ENCODE results near the gene PNPLA5. TPM values are rescaled to one million over a fixed set of nuclear protein-coding genes. Genes with fewer than 3 reads are reported as not detected.
"Not testable (repeated sequence)": the region's sequence is repeated elsewhere in the genome, so short reads cannot be mapped to it uniquely, and the experiment has no call there.

Gene PNPLA5, protein sequence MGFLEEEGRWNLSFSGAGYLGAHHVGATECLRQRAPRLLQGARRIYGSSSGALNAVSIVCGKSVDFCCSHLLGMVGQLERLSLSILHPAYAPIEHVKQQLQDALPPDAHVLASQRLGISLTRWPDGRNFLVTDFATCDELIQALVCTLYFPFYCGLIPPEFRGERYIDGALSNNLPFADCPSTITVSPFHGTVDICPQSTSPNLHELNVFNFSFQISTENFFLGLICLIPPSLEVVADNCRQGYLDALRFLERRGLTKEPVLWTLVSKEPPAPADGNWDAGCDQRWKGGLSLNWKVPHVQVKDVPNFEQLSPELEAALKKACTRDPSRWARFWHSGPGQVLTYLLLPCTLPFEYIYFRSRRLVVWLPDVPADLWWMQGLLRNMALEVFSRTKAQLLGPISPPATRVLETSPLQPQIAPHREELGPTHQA
- total RNA-seq (2014; rRNA removed; shearing (Covaris generic)), result not detected in 2 replicates

DNA sequence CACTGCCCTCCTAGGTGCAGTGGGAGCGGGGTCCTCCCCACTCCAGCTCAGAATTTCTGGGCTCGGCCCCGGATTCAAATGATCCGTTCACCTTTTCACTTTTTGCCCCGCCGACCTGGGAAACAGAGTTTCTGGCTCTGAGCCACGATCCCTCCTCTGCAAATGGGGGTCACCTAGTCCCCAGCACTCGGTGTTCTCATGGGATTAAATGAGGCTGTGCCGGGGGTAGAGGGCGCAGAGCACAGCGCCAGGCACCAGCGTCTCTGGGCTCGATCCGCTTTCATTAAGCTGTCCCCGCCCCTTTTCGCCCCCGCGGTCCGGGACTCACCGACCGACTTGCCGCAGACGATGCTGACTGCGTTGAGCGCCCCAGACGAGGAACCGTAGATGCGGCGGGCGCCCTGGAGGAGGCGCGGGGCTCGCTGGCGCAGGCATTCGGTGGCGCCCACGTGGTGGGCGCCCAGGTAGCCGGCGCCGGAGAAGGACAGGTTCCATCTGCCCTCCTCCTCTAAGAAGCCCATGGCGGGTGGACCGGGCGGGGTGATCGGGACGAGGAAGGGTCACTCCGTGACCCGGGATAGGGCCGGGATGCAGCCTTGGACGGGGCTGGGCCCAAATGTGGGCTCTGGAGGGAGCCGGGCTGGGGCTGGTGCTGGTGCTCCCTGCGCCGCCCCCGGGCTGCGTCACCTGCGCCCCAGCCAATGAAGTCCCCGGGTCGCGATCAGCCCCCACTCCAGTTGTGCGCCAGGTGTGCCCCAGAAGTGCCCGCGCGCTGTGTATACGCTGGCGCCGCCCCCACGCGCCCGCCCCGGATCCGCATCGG, at the start of gene PNPLA5:
PNPLA5 (minus strand) TSS at position 654 of the 823 bp plus-strand sequence; CDS start at position 521, 133 bp downstream.
- no peak for DNase-seq (ENCODE audit: low spot score)

DNA sequence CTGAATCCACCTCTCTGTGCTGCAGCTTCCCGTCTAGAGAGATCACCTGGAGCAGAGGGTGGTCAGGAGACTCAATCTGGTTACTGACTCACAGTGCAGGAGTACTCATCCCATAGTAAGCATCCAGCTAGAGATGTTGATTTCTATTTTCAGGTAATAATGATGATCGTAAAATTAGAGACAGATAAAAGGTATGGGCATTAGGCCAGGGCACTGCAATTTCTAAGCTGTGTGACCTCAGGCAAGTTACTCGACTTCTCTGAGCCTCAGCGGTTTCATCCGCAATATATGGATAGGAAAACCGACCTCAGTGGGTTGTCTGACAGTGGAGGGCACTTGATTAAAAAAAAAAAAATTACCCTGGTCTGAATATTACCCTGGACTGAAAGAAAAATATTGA, 49.6 kb upstream of the PNPLA5 start:
- DNase-seq (ENCODE audit: low spot score), result no peak

DNA sequence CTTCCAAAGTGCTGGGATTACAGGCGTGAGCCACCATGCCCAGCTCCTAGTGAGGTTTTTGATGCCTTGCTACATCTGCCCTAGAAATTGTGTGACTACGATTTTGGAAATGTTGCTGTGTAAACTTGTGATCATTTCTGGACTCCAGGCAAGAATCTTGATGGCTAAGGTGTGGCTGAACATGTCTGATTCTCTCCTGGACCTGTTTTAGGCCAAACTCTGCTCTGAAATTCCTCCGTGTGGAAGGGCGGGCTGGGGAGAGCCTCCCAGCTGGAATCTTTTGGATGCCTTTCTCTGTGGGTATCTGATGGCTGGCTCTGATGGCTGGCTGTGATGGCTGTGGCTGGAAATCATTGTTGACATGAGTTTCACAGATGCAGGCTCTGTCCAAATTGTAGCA, 40.0 kb upstream of the PNPLA5 start:
- no peak for DNase-seq (ENCODE audit: low spot score)

DNA sequence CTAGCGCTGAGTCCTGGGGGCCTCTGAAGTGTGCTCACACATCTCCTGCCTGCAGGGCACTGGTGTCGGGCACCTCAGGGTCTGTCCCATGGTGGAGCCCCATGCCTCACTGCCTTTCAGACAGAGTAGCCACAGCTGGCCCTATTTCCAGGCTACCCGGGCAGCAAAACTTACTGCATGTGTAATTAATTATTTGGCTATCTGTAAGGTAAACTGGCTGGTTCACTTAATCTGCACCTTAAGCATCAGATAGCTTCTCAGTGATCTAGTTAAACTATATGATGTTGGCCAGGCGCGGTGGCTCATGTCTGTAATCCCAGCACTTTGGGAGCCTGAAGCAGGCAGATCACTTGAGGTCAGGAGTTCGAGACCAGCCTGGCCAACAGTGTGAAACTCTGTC, 37.1 kb upstream of the PNPLA5 start:
- DNase-seq (ENCODE audit: low spot score), result no peak

DNA sequence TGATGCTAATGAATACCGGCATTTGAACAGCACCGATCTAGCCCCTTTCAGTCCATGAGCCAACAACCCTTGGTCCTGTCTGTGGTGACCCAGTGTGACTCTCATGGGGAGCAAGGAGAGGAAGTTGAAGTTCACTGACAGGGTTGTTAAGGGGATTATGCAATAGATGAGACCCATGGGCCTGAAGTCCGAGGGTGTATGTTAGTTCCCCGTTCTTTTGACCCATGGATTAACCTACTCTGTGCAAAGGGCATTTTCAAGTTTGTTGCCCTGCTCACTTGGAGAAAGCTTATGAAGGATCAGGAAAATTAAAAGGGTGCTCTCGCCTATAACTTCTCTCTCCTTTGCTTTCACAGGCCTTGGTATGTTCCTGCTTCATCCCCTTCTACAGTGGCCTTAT, 36.7 kb upstream of the PNPLA5 start:
- no peak for DNase-seq (ENCODE audit: low spot score)

DNA sequence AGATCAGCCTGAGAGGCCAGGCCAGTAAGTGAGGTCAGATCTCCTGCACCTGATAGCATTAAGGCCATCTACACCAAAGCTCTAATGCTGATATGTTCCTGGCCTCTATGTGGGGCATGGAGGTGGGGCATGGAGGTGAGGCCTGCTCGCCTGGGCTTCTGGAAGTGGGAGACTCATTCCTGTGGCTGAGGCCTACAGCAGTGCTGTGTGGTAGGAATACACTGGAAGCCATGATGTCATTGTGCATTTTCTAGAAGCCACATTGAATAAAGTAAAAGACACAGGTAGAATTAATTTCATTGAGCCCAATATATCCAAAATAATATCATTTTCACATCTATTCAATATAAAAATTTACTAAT, 34.5 kb upstream of the PNPLA5 start:
- no peak for DNase-seq (ENCODE audit: low spot score)

DNA sequence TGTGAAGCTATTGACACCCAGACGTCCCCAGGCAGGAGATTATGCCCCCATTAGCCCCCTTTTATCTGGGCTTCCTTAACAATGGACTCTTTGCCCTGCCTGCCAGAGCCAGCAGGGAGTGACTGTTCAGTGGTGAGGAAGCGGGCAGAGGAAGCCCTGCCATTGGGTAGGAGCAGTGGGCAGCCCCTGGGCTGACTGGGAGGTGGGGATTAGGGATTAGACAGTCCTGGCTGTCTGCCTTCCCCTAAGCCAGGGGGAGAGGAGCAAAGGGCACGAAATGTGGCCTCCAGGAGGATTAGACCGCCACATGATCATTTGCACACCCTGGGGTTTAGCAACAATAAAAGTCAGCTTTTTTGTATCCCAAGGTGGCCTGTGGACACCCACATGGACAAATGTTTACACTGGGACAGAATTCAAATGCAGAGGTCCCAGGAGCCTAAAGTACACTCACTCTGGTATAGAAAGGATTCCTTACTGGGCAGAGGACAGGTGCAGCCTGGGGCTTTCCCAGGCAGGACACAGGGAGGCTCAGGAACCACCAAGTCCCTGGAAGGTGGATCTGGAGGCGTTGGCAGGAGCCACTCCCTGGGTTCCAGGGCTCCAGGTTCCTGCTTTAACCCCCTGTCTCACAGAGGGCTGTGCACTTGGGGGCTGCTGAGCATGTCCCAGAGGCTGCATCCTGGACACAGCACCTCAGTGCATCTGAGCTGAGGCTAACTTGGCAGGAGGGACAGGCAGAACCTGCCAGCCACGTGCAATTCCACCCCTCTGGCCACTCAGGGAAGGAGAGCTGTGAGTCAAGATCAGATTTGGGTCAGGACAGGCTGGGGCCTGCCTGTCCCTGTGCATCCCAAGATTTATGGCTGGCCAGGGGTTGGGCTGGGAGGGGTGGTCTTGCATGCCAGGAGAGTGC, 33.9 kb upstream of the PNPLA5 start:
- DNase-seq (ENCODE audit: low spot score), result peak; percentile 12

DNA sequence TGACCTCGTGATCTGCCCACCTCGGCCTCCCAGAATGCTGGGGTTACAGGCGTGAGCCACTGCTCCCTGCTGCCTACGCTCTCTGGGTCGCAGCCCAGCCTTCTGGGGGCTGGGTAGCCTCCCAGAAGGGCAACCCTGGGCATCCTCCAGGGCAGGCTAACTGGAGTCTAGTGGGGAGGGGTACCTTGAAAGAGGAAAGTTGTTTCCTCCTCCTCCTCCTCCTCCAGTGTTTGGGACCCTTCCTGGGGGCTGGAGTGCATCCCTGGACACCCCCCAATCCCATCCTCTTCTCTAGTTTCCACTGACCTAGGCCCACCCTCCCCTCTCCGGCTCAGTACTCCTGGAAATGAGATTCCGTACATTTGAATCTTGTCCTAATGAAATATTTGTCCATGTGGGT, 33.1 kb upstream of the PNPLA5 start:
- DNase-seq (ENCODE audit: low spot score), result no peak

DNA sequence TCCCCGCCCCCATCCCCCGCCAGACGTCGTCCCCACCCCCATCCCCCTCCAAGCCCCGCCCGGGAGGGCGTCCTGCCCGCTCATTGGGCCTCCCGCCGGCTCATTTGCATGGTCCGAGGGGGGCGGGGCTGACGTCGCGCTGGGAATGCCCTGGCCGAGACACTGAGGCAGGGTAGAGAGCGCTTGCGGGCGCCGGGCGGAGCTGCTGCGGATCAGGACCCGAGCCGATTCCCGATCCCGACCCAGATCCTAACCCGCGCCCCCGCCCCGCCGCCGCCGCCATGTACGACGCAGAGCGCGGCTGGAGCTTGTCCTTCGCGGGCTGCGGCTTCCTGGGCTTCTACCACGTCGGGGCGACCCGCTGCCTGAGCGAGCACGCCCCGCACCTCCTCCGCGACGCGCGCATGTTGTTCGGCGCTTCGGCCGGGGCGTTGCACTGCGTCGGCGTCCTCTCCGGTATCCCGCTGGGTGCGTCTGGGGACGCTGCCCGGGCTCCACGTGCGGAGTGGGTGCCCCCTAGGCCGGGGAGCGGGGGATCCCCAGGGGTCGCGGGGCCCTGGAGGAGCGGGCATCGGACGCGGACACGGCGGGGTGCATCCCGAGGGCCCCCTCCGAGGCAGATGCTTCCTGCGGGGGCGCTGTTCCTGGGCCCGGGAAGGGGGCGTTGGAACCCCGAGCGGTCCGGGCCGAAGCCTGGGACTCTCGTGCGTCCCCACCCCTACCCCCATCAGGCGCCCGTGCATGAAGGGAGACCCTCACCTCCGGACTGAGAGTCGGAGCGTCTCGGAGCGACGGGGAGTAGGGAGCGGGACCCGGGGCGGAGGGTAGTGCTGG, 32.0 kb upstream of the PNPLA5 start, which contains the start of gene PNPLA3:
PNPLA3 (plus strand) TSS at position 175 of the 834 bp plus-strand sequence; CDS start at position 282, 107 bp downstream.
- DNase-seq (ENCODE audit: low spot score), result peak; percentile 34

DNA sequence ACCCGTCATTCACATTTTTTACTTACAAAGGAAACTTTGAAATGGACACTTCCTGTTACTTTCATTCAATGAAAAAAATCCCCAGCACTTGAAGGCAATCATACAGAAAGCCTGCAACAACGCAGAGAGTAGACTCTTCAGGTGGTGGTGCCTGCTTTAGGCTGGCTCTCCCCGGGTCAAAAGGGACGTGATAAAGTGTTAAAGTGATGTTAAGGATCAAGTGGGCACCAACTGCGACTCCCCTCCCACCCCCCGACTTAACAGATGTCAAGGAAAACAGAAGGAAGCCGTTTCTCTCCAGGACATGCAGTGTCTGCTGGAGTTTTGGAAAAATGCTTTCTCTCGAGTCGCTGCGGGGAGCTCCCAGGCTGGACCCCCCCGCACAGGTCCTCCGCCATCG, 31.4 kb upstream of the PNPLA5 start:
- no peak for DNase-seq (ENCODE audit: low spot score)

DNA sequence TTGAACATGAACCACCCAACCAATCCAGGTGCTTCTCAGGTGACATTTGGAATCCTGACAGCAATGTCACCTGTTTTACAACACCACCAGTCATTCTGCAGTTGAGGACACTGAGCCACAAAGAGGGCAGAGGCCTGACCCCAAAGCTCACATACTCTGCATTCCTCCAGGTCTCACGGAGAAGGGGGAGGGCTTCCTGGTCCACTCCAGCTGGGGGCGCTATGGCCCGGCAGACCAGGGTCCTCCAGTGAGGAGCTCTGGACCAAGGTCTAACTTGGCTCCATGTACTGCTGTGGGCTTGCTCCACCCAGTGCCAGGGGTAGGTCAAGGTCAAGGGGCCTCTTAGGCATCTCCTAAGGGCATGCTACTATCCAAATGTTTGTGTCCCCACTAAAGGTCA, 30.3 kb upstream of the PNPLA5 start:
- no peak for DNase-seq (ENCODE audit: low spot score)

DNA sequence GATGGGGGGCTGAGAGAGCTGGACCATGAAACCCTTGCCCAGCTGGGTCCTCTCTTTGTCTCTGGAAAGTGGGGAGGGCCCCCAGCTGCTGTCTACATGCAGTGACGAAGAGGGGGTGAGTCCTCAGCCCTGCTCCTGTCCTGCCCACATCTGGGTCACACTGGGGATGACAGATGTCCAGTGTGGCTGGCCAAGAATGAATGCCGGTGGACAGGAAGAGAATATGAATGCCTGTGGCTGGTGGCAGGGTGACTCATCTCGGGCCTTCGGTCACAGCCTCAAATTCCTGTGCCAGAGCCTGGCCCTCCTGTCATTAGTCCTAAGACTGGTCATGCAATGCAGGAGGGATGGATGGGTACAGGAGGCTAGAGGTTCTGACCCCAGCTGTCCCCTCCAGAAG, 29.6 kb upstream of the PNPLA5 start:
- peak; percentile 89 for DNase-seq (ENCODE audit: low spot score)

DNA sequence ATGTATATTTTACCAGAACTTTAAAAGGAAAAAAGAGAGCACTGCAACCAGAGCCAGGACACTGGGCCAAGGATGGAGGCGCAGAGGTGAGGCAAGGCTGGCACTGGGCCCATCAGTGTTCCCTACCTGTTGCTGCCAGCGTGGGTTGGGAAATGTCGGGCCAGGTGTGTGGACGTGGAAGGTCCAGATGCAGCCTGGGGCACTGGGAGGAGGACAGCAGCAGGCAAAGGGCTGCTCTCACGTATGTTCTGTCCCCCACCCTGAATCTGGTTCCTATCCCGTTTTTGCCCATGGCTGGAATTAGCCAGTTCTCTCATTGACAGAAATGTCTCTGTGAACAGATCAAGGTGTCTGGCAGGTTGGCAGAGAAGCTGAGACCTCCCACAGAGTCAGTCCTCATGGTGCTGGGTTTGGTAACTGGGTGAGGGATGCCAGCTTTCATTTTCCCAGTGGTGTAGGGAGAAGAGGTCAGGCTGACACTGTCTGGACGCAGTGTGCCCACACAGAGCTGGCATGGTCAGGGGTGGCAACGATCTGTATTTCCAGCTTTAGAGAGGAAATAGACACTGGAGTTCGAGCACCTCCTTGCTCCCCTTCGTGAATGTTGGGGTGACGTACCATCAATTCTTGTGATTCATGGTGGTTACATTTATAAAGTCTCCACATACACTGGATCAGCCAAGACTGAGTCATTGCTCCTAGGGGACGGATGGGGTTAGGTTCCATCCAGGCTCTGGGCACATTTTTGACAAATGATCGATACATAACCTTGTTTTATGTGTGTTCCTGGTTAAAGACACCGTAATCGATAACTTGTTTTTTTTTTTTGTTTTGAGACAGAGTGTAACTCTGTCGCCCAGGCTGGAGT, 27.5 kb upstream of the PNPLA5 start:
- peak; percentile 31 for DNase-seq (ENCODE audit: low spot score)

DNA sequence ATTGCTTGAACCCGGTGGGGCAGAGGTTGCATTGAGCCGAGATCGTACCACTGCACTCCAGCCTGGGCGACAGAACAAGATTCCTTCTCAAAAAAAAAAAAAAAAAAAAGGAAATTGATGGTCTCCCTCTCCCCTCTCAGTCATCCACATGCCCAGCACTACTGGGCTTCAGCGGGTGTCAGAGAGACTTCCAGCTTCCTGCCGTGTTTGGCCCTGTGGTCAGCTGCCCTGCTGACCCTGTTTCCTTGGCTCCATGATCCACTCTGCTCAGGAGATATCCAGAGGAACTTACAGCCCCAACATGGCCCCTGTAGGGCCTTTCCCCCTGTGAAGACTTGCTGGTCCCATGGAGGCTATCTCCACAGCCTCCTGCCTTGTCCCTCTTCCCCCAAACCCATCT, 25.7 kb upstream of the PNPLA5 start:
- no peak for DNase-seq (ENCODE audit: low spot score)

DNA sequence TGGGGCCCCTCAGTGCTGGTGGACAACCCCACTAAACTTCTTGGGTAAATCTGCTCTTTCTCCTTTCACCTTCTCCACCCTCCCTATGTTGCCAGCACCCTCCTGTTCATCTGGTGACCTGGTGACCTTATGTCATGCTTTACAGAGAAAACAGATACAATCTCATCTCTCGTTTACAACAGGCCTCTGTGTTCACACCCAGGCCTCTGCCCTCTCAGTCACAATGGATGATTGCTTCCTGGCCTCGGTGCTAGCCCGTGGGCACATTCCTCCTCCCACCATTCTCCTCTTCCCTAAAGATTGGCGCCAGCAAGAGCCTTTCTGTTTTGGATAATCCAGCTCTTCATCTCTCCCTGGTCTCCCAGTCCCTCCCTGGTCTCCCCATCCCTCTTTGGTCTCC, 19.5 kb upstream of the PNPLA5 start:
- no peak for DNase-seq (ENCODE audit: low spot score)

DNA sequence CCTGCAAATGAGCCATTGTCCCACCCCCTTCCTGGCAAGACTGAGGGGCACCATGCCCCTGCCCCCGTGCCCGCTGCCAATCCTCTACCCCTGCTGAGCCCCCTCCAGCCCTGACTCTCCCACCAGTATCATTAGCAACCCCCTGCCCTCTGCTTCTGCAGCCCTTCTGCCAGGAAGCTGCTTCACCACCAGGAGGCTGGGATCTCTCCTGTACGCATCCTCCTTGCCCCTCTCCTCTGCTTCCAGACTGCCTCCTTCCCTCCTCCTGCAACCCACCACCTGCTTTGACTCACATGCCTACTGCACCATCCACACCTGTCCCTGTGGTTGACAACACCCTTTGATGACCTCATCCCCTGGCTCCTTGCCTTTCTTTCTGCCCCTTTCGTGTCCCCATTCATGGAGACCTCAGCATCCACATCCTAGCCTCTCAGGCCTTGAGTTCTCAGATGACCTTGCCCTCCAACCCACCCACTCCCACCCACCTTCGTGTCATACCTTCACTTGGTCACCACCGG, 18.4 kb upstream of the PNPLA5 start:
- no peak for DNase-seq (ENCODE audit: low spot score)

DNA sequence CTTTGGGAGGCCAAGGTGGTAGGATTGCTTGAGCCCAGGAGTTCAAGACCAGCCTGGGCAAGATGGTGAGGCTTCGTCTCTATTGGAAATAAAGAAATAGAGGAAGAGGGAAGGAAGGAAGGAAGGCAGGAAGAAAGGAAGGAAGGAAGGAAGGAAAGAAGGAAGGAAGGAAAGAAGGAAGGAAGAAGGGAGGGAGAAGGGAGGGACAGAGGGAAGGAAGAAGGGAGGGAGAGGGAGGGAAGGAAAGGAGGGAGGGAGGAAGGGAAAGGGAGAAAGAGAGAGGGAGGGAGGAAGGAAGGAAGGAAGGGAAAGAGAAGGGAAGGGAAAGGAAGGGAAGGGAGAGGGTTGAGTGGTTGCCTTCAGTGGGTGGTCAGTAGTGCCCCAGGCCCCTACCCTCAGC, 17.9 kb upstream of the PNPLA5 start:
- DNase-seq (ENCODE audit: low spot score), result no peak

DNA sequence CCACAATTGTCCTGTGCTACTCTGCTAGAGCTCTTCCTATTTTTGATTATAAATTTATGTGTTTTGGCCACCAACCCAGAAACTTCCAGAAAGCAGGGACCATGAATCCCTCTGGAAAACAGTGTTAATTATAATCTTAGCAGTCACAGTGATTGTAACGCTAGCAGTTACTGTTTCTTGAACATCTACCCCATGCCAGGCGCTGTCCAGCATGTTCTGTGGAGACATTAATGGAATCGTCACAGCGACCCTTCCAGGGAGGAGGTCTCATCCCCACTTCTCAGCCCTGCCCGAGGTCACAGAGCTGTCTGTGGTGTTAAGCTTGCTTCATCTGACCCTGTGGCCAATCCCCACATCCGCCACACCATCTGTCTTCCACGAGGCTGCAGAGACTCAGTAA, 13.9 kb upstream of the PNPLA5 start:
- no peak for DNase-seq (ENCODE audit: low spot score)

DNA sequence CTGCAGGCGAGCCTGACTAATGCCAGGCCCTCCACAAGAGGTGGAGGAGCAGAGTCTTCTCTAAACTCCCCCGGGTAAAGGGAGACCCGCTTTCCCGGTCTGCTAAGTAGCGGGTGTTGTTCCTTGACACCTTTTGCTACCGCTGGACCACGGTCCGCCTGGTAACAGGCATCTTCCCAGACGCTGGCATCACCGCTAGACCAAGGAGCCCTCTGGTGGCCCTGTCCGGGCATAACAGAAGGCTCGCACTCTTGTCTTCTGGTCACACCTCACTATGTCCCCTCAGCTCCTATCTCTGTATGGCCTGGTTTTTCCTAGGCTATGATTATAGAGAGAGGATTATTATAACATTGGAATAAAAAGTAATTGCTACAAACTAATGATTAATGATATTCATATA, 12.6 kb upstream of the PNPLA5 start:
- DNase-seq (ENCODE audit: low spot score), result not testable (repeated sequence)

DNA sequence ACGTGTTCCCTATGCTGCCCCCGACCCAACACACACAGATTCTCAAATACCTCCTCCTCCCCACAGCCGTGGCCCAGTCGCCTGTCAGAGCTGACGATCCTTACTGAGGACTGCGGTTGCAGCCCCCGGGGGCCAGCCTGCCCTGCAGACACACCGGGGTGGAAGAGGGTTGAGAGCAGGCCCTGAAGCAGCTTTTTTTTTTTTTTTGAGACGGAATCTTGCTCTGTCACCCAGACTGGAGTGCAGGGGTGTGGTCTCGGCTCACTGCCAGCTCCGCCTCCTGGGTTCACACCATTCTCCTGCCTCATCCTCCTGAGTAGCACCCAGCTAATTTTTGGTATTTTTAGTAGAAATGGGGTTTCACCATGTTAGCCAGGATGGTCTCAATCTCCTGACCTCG, 11.2 kb upstream of the PNPLA5 start:
- not testable (repeated sequence) for DNase-seq (ENCODE audit: low spot score)
